Loucy (cell line): Measurements from ENCODE around the gene GPR78.

ENCODE experiments used
- H2AFZ ChIP-seq: fragments of 200-600 bp; sonication (generic); 2 replicates; pipeline ENCODE4 v1.6.0; 2016; ENCODE audit warnings: antibody characterized with exemption, mild to moderate bottlenecking, low read length, moderate library complexity
- H3F3A ChIP-seq: fragments of 200-600 bp; 2 replicates; pipeline ENCODE4 v1.6.0; 2016; ENCODE audit warnings: antibody characterized with exemption, low read depth, mild to moderate bottlenecking
- H3K27me3 ChIP-seq: fragments of 200-600 bp; sonication (generic); 2 replicates; pipeline ENCODE4 v1.6.1; 2014; ENCODE audit warnings: low read length, mild to moderate bottlenecking; ENCODE audit not compliant: insufficient read depth, poor library complexity, severe bottlenecking
- H3K36me3 ChIP-seq: fragments of 200-600 bp; sonication (generic); 2 replicates; pipeline ENCODE4 v1.6.1; 2016; ENCODE audit warnings: low read length; ENCODE audit not compliant: insufficient read depth
- H3K4me1 ChIP-seq: fragments of 200-600 bp; sonication (generic); 2 replicates; pipeline ENCODE4 v1.5.1; 2014; ENCODE audit warnings: low read length, mild to moderate bottlenecking; ENCODE audit not compliant: insufficient read depth, poor library complexity, severe bottlenecking
- H3K4me2 ChIP-seq: fragments of 200-600 bp; sonication (generic); 2 replicates; pipeline ENCODE4 v1.6.0; 2014; ENCODE audit warnings: antibody characterized with exemption, low read length, low read depth, mild to moderate bottlenecking; ENCODE audit not compliant: poor library complexity, severe bottlenecking
- H3K4me3 ChIP-seq: fragments of 200-600 bp; sonication (generic); 2 replicates; pipeline ENCODE4 v1.5.1; 2014; ENCODE audit warnings: low read length, mild to moderate bottlenecking, mixed read lengths; ENCODE audit not compliant: poor library complexity, severe bottlenecking
- H3K79me2 ChIP-seq: fragments of 200-600 bp; sonication (generic); 2 replicates; pipeline ENCODE4 v1.6.1; 2014; ENCODE audit warnings: low read length; ENCODE audit not compliant: insufficient read depth
- H3K9ac ChIP-seq: fragments of 200-600 bp; sonication (generic); 2 replicates; pipeline ENCODE4 v1.6.0; 2014; ENCODE audit warnings: mild to moderate bottlenecking, low read depth, low read length, moderate library complexity; ENCODE audit not compliant: poor library complexity, severe bottlenecking
- H3K9me2 ChIP-seq: fragments of 200-600 bp; sonication (generic); replicated peaks from 2 replicates; pipeline ENCODE4 v1.6.1; 2016; ENCODE audit warnings: low read depth, low read length, mixed read lengths
- H3K9me3 ChIP-seq: fragments of 200-600 bp; sonication (generic); 2 replicates; pipeline ENCODE4 v1.6.1; 2014; ENCODE audit warnings: mild to moderate bottlenecking, antibody characterized with exemption, low read length, low read depth; ENCODE audit not compliant: insufficient read depth
- H4K20me1 ChIP-seq: fragments of 200-600 bp; sonication (generic); 2 replicates; pipeline ENCODE4 v1.6.0; 2014; ENCODE audit warnings: antibody characterized with exemption, low read length, mild to moderate bottlenecking; ENCODE audit not compliant: insufficient read depth, poor library complexity, severe bottlenecking
- CTCF ChIP-seq: fragments of 200-600 bp; sonication (generic); conservative IDR thresholded peaks from 2 replicates; pipeline ENCODE4 v1.5.1; 2014; ENCODE audit warnings: mild to moderate bottlenecking, antibody characterized with exemption, low read length
- EZH2phosphoT487 ChIP-seq: fragments of 200-600 bp; IDR thresholded peaks from 2 replicates; pipeline ENCODE4 v1.6.1; 2018; ENCODE audit warnings: antibody characterized with exemption, mild to moderate bottlenecking, moderate library complexity, borderline replicate concordance

GPR78 gene

GRCh38 chr4:8582941-8583654, 2.9 kb downstream of the GPR78 start:
- Histone ChIP-seq H3K27me3 (no peaks in the 10 kb centered on the region), H3K9me3 (peaks cover 5% of the 10 kb centered on the region; the same call in 1 of the 2 replicates), H3K36me3 (no peaks in the 10 kb centered on the region), H3K4me3 (no peak overlapping the region), H3K9me2 (no peaks in the 10 kb centered on the region), H3F3A (no peaks in the 10 kb centered on the region), H3K79me2 (no peaks in the 10 kb centered on the region), H2AFZ (no peak overlapping the region), H4K20me1 (no peaks in the 10 kb centered on the region), H3K4me1 (no peaks in the 10 kb centered on the region), H3K4me2 (no peak overlapping the region), H3K9ac (no peak overlapping the region)
- no peak for TF ChIP-seq CTCF
- no peak for TF ChIP-seq EZH2phosphoT487

- H3K4me1 ChIP-seq, result no peaks in the 10 kb centered on the region
- peaks cover 5% of the 10 kb centered on the region; the same call in 1 of the 2 replicates for H3K9me3 ChIP-seq
- no peaks in the 10 kb centered on the region for H3K36me3 ChIP-seq
- no peak overlapping the region for H3K9ac ChIP-seq
- H3K79me2 ChIP-seq, result no peaks in the 10 kb centered on the region
- no peaks in the 10 kb centered on the region for H3F3A ChIP-seq
- TF ChIP-seq EZH2phosphoT487 (no peak), CTCF (no peak)
- H3K9me2 ChIP-seq, result no peaks in the 10 kb centered on the region
- no peaks in the 10 kb centered on the region for H4K20me1 ChIP-seq
- no peak overlapping the region for H2AFZ ChIP-seq
- no peak overlapping the region for H3K4me2 ChIP-seq
- H3K4me3 ChIP-seq, result no peak overlapping the region
- H3K27me3 ChIP-seq, result no peaks in the 10 kb centered on the region
Observed at GRCh38 chr4:8583655-8584025, 3.4 kb downstream of the GPR78 start.

- H3K4me2 ChIP-seq, result no peak overlapping the region
- no peak for TF ChIP-seq CTCF
- no peak for TF ChIP-seq EZH2phosphoT487
- H3K79me2 ChIP-seq, result no peaks in the 10 kb centered on the region
- no peaks in the 10 kb centered on the region for H4K20me1 ChIP-seq
- no peaks in the 10 kb centered on the region for H3K9me2 ChIP-seq
- no peak overlapping the region for H3K4me3 ChIP-seq
- H3K9me3 ChIP-seq, result peaks cover 5% of the 10 kb centered on the region; the same call in 1 of the 2 replicates
- H3K36me3 ChIP-seq, result no peaks in the 10 kb centered on the region
- H2AFZ ChIP-seq, result no peak overlapping the region
- no peaks in the 10 kb centered on the region for H3F3A ChIP-seq
- H3K9ac ChIP-seq, result no peak overlapping the region
- H3K27me3 ChIP-seq, result no peaks in the 10 kb centered on the region
- H3K4me1 ChIP-seq, result no peaks in the 10 kb centered on the region
Observed at GRCh38 chr4:8585186-8585585, 5.0 kb downstream of the GPR78 start.
